ENCODE results near the gene ADAMTSL3. TPM values are rescaled to one million over a fixed set of nuclear protein-coding genes. Genes with fewer than 3 reads are reported as not detected.

Gene ADAMTSL3
- total RNA-seq (2022; extraction: Qiagen RNA extraction) = 0.24 to 0.56 TPM (median 0.42 TPM) in 5 replicates

GRCh38 chr15:83653639-83654378, at the start of gene ADAMTSL3:
Gene ADAMTSL3 (plus strand): TSS chr15:83654123. CDS start chr15:83655762, 1,639 bp downstream.

Other genes with a start within 250 kb of the ADAMTSL3 start
- 0.40 to 0.59 TPM (median 0.56 TPM) in 5 replicates for gene SH3GL3, start 206.8 kb upstream of the ADAMTSL3 start, total RNA-seq (2022; extraction: Qiagen RNA extraction)